Dermis blood vessel endothelial cell (primary cell): ENCODE data around the gene RHOT1. TPM values are rescaled to one million over a fixed set of nuclear protein-coding genes. Genes with fewer than 3 reads are reported as not detected.
A peak's percentile ranks its signal among the peaks of the same experiment; 100 is the strongest.
"Not testable (repeated sequence)": the region's sequence is repeated elsewhere in the genome, so short reads cannot be mapped to it uniquely, and the experiment has no call there.

ENCODE experiments used
- DNase-seq: peaks from one replicate; pipeline ENCODE4 v3.0.0; 2010
- total RNA-seq: library from RNA; depleted of rRNA; stranded (reverse); fragments of >200 nt; gene quantifications from 2 replicates; pipeline ENCODE4 v1.2.3, GENCODE V29; 2014

The RHOT1 gene
- 36.8 and 40.3 TPM in 2 replicates for total RNA-seq

GRCh38 chr17:32142038-32142856, at the start of gene RHOT1:
TSS of gene RHOT1 (plus strand) at chr17:32142502. CDS start at chr17:32142693, 191 bp downstream.
- peak; percentile 83 for DNase-seq

GRCh38 chr17:32099686-32100085, 42.6 kb upstream of the RHOT1 start:
- DNase-seq: peak; percentile 35

GRCh38 chr17:32100323-32100722, 42.0 kb upstream of the RHOT1 start:
- DNase-seq: not testable (repeated sequence)

- no peak for DNase-seq
Measured at GRCh38 chr17:32100971-32101631, 41.2 kb upstream of the RHOT1 start.

- no peak for DNase-seq
Measured at GRCh38 chr17:32102172-32102571, 40.1 kb upstream of the RHOT1 start.

- DNase-seq: no peak
Measured at GRCh38 chr17:32102646-32103186, 39.6 kb upstream of the RHOT1 start.

- DNase-seq: peak; percentile 62
Measured at GRCh38 chr17:32103476-32104113, 38.7 kb upstream of the RHOT1 start.

GRCh38 chr17:32104158-32104557, 38.1 kb upstream of the RHOT1 start:
- no peak for DNase-seq

GRCh38 chr17:32106471-32106981, 35.8 kb upstream of the RHOT1 start:
- peak; percentile 25 for DNase-seq

GRCh38 chr17:32107194-32107593, 35.1 kb upstream of the RHOT1 start:
- DNase-seq: not testable (repeated sequence)

GRCh38 chr17:32110596-32110995, 31.7 kb upstream of the RHOT1 start:
- DNase-seq: no peak

- peak; percentile 75 for DNase-seq
Measured at GRCh38 chr17:32111141-32111771, 31.0 kb upstream of the RHOT1 start.

- DNase-seq: no peak
Measured at GRCh38 chr17:32112416-32112815, 29.9 kb upstream of the RHOT1 start.

GRCh38 chr17:32114536-32114935, 27.8 kb upstream of the RHOT1 start:
- no peak for DNase-seq

GRCh38 chr17:32115546-32115945, 26.8 kb upstream of the RHOT1 start:
- DNase-seq: not testable (repeated sequence)

- DNase-seq: no peak
Measured at GRCh38 chr17:32116937-32117336, 25.4 kb upstream of the RHOT1 start.

GRCh38 chr17:32117399-32117798, 24.9 kb upstream of the RHOT1 start:
- DNase-seq: peak; percentile 69

GRCh38 chr17:32118088-32118487, 24.2 kb upstream of the RHOT1 start:
- DNase-seq: not testable (repeated sequence)

- DNase-seq: no peak
Measured at GRCh38 chr17:32118835-32119234, 23.5 kb upstream of the RHOT1 start.

- no peak for DNase-seq
Measured at GRCh38 chr17:32120141-32120540, 22.2 kb upstream of the RHOT1 start.

GRCh38 chr17:32120716-32121115, 21.6 kb upstream of the RHOT1 start:
- DNase-seq: no peak

- no peak for DNase-seq
Measured at GRCh38 chr17:32123782-32124181, 18.5 kb upstream of the RHOT1 start.
